Nephron progenitor cell (in vitro differentiated cells): ENCODE measurements around the gene RTN4RL1.
A peak's percentile ranks its signal among the peaks of the same experiment; 100 is the strongest.

ENCODE experiments used
- DNase-seq: peaks from one replicate; pipeline ENCODE4 v3.0.0; 2021
- H3K27ac Mint-ChIP-seq: 2 replicates; pipeline ENCODE4 v1.8.0; 2021; ENCODE audit warnings: mild to moderate bottlenecking, moderate library complexity, mixed read lengths
- H3K27me3 Mint-ChIP-seq: 2 replicates; pipeline ENCODE4 v1.8.0; 2021; ENCODE audit warnings: mild to moderate bottlenecking, low read depth, mixed read lengths; ENCODE audit not compliant: poor library complexity
- H3K36me3 Mint-ChIP-seq: 2 replicates; pipeline ENCODE4 v1.8.0; 2021; ENCODE audit warnings: low read depth, mixed read lengths
- H3K4me1 Mint-ChIP-seq: 2 replicates; pipeline ENCODE4 v1.8.0; 2021; ENCODE audit warnings: mixed read lengths
- H3K4me3 Mint-ChIP-seq: 2 replicates; pipeline ENCODE4 v1.8.0; 2021; ENCODE audit warnings: mild to moderate bottlenecking, moderate library complexity, mixed read lengths
- H3K9me3 Mint-ChIP-seq: 2 replicates; pipeline ENCODE4 v1.8.0; 2021; ENCODE audit warnings: mild to moderate bottlenecking, moderate library complexity, mixed read lengths
- TF ChIP-seq, protein P1 (sequence below): fragments of 200-600 bp; sonication (generic); IDR thresholded peaks from 2 replicates; pipeline ENCODE4 v1.5.0; 2021; ENCODE audit warnings: antibody characterized with exemption

RTN4RL1 gene

DNA sequence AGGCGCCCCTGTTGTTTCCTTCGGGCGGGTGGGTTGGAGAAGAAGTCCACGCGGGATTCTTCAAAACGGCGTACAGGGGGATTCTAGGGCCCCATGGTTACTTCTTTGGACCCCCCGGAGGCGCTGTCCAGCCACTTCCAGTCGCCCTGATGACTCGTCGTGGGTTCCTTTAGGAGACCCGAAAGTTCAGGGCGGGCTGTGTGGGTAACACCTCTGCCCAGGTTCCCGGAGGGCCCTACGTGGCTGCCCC, 29.1 kb upstream of the RTN4RL1 start:
- peaks cover 72% of the 10 kb centered on the region for H3K27me3 Mint-ChIP-seq
- TF ChIP-seq, protein P1, sequence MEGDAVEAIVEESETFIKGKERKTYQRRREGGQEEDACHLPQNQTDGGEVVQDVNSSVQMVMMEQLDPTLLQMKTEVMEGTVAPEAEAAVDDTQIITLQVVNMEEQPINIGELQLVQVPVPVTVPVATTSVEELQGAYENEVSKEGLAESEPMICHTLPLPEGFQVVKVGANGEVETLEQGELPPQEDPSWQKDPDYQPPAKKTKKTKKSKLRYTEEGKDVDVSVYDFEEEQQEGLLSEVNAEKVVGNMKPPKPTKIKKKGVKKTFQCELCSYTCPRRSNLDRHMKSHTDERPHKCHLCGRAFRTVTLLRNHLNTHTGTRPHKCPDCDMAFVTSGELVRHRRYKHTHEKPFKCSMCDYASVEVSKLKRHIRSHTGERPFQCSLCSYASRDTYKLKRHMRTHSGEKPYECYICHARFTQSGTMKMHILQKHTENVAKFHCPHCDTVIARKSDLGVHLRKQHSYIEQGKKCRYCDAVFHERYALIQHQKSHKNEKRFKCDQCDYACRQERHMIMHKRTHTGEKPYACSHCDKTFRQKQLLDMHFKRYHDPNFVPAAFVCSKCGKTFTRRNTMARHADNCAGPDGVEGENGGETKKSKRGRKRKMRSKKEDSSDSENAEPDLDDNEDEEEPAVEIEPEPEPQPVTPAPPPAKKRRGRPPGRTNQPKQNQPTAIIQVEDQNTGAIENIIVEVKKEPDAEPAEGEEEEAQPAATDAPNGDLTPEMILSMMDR, result no peak
- no peaks in the 10 kb centered on the region for H3K9me3 Mint-ChIP-seq
- H3K4me1 Mint-ChIP-seq, result peaks cover 15% of the 10 kb centered on the region
- H3K4me3 Mint-ChIP-seq, result no peak overlapping the region
- DNase-seq, result no peak
- H3K36me3 Mint-ChIP-seq, result no peaks in the 10 kb centered on the region
- no peak overlapping the region for H3K27ac Mint-ChIP-seq

DNA sequence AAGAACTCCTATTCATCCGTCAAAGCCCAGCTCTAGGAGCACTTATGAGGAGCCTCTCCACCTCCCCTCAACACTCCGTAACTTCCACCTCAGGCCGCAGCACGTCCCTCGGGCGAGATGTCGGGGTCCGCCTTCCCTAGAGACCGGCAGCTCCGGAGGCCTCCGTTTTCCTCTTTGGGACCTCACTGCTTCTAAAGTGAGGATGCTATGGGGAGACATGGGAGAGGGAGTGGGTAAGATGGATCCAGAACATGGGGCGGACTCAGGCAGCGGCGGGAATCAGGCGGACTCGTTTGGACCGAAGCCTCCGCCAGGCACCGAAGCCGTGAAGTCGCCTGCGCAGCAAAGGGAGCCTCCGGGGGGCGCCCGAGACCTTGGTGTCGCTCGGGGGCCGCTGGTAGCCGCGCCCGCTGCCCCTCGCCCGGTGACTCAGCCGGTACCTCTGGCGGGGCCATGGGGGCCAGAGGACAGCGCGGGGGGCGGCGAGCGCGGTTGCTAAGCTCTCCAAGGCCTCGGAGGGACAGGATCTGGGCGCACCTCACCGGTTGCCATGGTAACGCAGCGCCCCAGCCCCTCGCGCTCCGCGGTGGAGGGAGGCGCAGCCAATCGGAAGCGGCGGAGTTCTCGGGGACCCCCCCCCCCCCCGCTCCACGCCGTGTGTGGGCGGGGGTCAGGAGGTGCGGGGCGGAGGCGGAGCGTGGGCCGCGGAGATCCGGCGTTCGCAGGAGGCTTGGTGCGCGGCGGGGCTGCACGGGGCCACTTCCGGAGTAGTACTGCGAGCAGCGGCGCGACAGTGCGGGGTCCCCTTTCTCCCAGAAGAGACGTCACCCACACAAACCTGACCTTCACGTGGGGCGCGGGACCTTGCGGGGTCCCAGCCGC, 28.5 kb upstream of the RTN4RL1 start:
- Mint-ChIP-seq H3K4me1 (peaks cover 20% of the 10 kb centered on the region), H3K27ac (no peak overlapping the region), H3K9me3 (no peaks in the 10 kb centered on the region), H3K36me3 (no peaks in the 10 kb centered on the region), H3K4me3 (peak overlapping the region; percentile 70), H3K27me3 (peaks cover 72% of the 10 kb centered on the region)
- peak; percentile 64 for DNase-seq
- TF ChIP-seq, protein P1, result peak; percentile 45

DNA sequence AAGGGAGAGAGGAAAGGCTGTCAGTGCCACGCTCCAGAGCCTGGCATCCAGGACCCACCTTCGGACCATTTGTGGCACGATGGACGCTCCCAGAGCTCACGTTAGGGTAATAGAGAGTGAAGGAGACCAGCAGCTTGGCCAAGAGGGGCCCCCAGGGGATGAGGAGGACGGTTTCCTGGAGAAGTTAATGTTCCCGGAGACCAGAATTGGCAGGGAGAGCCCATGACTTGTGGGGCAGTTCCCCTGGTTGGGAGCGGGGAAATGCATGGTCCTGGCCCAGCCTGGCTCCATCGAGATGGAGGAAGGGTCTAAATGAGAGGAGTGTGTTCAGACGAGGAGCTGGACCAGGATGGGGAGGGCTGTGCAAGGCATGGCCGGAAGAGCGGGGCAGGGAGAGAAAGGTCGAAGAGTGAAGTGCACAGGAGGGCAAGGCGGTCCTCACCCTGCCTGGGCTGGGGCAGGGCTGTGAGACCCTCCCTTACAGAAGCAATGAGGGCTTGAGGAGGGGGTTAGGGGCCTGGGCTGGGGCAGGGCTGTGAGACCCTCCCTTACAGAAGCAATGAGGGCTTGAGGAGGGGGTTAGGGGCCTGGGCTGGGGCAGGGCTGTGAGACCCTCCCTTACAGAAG, 26.9 kb upstream of the RTN4RL1 start:
- DNase-seq, result no peak
- H3K4me1 Mint-ChIP-seq, result peaks cover 22% of the 10 kb centered on the region
- TF ChIP-seq, protein P1, result no peak
- H3K4me3 Mint-ChIP-seq, result peak overlapping the region; percentile 48
- H3K9me3 Mint-ChIP-seq, result no peaks in the 10 kb centered on the region
- H3K27ac Mint-ChIP-seq, result no peak overlapping the region
- peaks cover 73% of the 10 kb centered on the region for H3K27me3 Mint-ChIP-seq
- no peaks in the 10 kb centered on the region for H3K36me3 Mint-ChIP-seq

DNA sequence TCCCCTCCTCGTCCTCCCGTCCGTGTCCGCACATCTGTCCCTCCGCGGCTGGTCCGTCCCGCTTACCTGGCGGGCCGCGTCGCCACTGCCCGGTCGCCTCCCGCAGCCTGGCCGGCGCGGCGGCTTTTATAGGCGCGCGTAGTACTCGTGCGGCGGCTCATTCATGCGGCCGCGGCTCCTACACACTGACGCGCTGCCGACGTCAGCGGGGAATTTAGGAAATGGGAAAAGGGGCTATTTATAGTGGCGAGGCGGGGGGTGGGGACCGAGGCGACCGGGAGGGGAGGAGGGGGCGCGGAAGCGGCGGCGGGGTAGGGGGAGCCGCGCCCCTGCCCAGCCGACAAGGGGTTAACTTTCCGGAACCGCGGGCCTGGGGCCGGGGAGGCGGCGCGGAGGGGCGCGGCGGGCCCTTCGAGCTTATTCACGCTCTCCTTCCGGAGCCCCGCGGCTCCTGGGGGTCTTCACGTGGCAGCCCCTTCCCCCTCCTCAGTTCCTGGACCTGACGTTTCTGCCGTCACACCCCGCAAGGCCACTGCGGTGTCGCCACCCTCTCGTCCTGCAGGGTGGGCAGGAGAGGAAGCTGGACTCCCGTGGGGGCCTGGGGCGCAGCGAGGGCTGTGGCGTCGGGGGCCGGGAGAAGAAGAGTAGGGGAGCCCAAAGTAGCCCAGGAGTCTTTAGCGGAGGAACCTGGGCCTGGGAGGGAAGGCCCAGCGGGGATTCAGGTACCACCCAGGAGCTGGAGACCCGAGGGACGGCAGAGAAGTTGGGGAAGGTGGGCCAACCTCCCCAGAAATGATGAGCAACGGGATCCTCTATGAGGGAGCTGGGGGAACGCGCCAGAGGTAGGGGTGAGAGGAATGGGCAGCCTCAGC, 26.2 kb upstream of the RTN4RL1 start:
- Mint-ChIP-seq H3K27me3 (peaks cover 73% of the 10 kb centered on the region), H3K9me3 (no peaks in the 10 kb centered on the region), H3K4me3 (no peak overlapping the region)

DNA sequence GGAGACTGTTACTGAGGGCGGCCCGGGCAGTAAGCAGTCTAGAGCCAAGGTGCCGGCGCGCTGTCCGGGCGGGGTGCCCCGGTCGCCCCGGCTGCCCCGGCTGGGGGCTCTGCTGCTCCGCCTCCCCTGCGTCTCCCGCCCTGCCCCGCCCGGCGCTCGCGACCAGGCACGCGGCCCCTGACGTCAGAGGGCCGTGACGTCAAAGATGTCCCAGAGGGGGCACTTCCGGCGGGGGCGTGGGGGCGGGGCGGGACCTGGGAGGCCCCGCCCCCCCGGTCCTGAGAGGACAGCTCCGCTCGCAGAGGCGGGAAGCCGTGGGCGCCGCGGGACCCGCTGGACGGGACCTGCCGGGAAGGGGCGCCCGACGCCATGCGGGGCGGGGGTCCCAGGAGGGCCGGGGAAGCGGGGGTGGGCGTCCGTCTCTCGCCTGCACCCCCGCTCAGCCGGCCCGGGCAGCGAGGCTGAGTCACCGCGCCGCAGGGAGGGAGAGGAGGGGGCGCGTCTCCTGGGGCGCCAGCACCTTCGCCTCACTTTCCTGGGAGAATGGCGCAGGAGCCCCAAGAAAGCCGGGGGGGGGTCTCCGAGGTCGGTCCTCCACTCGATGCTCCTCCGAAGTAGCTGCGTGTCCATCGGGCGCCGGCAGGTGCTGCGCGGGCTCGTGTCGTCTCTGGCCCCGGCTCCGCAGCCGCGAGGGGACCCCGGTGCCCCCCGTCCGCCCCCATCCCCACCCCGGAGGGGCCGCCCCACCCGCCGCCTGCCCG, 25.3 kb upstream of the RTN4RL1 start:
- peaks cover 22% of the 10 kb centered on the region for H3K4me1 Mint-ChIP-seq
- H3K4me3 Mint-ChIP-seq, result no peak overlapping the region
- no peaks in the 10 kb centered on the region for H3K9me3 Mint-ChIP-seq
- H3K36me3 Mint-ChIP-seq, result no peaks in the 10 kb centered on the region
- peak; percentile 71 for DNase-seq
- H3K27ac Mint-ChIP-seq, result no peak overlapping the region
- TF ChIP-seq, protein P1, result no peak
- peaks cover 71% of the 10 kb centered on the region for H3K27me3 Mint-ChIP-seq

More for the DNA sequence above, 26.2 kb upstream of the RTN4RL1 start:
- peaks cover 22% of the 10 kb centered on the region for H3K4me1 Mint-ChIP-seq
- H3K27ac Mint-ChIP-seq, result no peak overlapping the region
- peak; percentile 37 for DNase-seq
- no peaks in the 10 kb centered on the region for H3K36me3 Mint-ChIP-seq
- TF ChIP-seq, protein P1, result no peak
